GM19193 (cell line): ENCODE data around the gene PSMD14.

Source experiments
- POLR2A ChIP-seq: IDR thresholded peaks from 4 replicates; pipeline ENCODE4 v1.6.1; 2011; ENCODE audit not compliant: insufficient read depth, insufficient read length; ENCODE audit errors: extremely low read depth

PSMD14 gene

DNA sequence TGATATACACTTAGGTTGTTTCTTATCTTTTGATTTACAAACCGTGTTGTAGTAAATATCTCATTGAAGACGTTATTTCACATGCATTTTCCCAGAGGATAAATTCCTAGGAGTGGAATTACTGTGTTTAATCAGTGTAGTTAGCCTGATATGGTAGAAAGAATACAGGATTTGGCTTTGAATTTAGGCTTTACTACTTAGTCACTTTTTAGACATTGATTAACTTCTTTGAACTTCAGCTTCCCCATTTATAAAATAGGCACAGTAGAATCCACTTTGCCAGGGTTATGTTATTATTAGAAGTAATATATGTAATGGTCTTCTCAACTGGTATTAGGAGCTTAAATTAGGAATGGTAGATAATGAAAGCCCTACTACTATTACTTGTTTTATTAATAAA, 27.4 kb downstream of the PSMD14 start:
- no peak for TF ChIP-seq POLR2A

DNA sequence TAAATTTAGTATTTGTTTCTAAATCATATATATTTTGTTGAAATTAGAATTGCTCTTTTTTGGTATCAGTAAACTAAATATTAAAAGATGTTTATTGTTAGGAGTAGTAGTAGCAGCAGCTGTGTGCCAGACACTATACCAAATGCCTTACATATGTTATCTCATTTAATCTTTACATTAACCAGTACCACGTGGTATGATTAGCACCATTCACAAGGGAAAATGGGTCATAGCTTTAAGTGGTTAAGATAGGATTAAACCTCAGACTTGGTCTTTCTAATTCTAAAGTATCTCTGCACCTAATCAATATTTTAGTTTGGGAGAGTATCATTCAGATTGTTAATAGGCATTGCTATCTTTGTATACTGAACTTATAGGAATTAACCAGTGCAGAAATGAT, 29.0 kb downstream of the PSMD14 start:
- TF ChIP-seq POLR2A: no peak

DNA sequence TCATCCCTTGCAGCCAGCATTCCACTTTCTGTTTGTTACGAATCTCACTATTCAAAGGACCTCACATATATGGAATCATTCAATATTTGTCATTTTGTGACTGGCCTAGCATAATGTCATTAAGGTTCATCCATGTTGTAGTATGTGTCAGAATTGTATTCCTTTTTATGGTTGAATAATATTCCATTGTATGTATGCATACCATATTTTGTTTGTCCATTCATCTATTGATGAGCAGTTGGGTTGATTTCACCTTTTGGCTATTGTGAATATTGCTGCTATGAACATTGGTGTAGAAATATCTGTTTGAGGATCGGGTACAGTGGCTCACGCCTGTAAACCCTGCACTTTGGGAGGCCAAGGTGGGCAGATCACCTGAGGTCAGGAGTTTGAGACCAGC, 35.0 kb downstream of the PSMD14 start:
- TF ChIP-seq POLR2A: no peak

- no peak for TF ChIP-seq POLR2A
Measured at GRCh38 chr2:161344692-161345091, 36.5 kb downstream of the PSMD14 start.

DNA sequence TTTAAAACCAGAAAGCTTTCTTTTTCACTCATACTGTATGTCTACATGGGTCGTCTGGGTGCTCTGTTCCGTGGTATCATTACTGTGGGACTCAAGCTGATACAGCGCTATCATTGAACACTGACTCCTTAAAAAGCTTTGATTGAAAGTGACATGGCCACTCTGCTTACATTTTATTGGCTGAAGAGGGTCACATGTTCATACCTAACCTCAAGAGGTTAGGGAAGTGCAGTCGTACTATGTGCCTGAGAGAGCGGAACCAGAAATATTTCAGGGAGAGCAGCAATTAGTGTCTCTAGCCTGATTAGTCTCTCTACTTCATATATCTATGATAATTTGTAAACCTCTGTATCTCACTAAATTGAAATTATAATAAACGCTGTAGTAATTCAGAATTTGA, 43.5 kb downstream of the PSMD14 start:
- no peak for TF ChIP-seq POLR2A

DNA sequence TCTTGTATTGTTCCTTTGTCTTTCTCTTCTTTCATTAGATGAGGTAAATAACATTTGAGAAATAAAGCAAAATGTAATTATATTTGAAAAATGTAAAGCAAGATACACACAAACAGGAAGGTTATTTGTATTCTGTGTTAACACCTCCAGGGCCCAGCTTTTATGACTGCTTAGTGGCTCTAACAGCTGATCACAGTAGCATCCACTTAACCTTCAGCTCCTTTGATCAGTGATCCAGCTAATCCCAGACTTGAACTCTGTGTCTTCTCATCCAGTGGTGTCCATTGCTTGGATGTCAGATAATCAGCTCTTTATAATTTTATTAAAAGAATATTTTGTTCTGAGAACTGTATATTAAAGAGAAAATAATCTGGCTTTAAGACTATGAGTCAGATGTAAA, 44.5 kb downstream of the PSMD14 start:
- no peak for TF ChIP-seq POLR2A

- no peak for TF ChIP-seq POLR2A
Measured at GRCh38 chr2:161353543-161353942, 45.3 kb downstream of the PSMD14 start.

- TF ChIP-seq POLR2A: no peak
Measured at GRCh38 chr2:161354106-161354505, 45.9 kb downstream of the PSMD14 start.

- no peak for TF ChIP-seq POLR2A
Measured at GRCh38 chr2:161355106-161355505, 46.9 kb downstream of the PSMD14 start.

DNA sequence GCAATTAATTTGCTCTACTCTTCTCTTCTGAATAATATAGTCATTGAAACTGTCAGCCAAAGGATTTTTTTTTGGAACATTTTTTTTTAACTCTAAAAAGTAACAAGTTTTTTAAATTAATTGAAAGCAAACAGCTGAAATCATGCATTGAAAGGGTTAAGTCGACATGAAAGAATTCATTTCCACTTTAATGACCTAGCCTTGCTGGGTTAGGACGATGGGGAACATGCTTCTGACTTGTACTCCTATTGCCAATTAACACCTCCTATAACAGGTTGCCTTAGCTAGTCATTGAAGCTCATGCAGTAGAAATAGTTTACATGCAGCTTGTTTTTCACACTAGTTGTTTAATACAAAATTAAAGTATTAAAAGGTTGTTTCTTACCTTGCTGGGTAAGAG, 47.8 kb downstream of the PSMD14 start:
- no peak for TF ChIP-seq POLR2A

- TF ChIP-seq POLR2A: no peak
Measured at GRCh38 chr2:161357097-161357496, 48.9 kb downstream of the PSMD14 start.

- TF ChIP-seq POLR2A: no peak
Measured at GRCh38 chr2:161358838-161359237, 50.6 kb downstream of the PSMD14 start.

GRCh38 chr2:161362568-161363166, 54.4 kb downstream of the PSMD14 start:
- TF ChIP-seq POLR2A: no peak

GRCh38 chr2:161367675-161368074, 59.5 kb downstream of the PSMD14 start:
- TF ChIP-seq POLR2A: no peak

GRCh38 chr2:161369311-161369710, 61.1 kb downstream of the PSMD14 start:
- TF ChIP-seq POLR2A: no peak

GRCh38 chr2:161370981-161371380, 62.8 kb downstream of the PSMD14 start:
- no peak for TF ChIP-seq POLR2A

- no peak for TF ChIP-seq POLR2A
Measured at GRCh38 chr2:161371869-161372268, 63.6 kb downstream of the PSMD14 start.
